ENCODE data around the gene SAYSD1. TPM values are rescaled to one million over a fixed set of nuclear protein-coding genes. Genes with fewer than 3 reads are reported as not detected.

Gene SAYSD1
- total and polyA plus RNA-seq, 2 donors (not counting 1 experiment from before 2014, with no cell fraction given), result 4.6 to 17.8 TPM

- no peak overlapping the region for H3K27ac Mint-ChIP-seq
- DNase-seq (no peak), ATAC-seq (ENCODE audit: low read depth) (no peak)
- ChIA-PET CTCF (no interaction called here), POLR2A (no interaction called here)
- no peaks in the 10 kb centered on the region for H4K20me1 ChIP-seq (ENCODE audit: control insufficient read depth, insufficient read depth, low read length, poor library complexity, severe bottlenecking)
- H3K9ac ChIP-seq (ENCODE audit: low read length), result no peak overlapping the region
- H3K4me2 ChIP-seq (replicated peaks; ENCODE audit: low read depth, low read length, poor library complexity, severe bottlenecking), result no peak overlapping the region
- no peaks in the 10 kb centered on the region for H3K4me1 ChIP-seq (ENCODE audit: control insufficient read depth in 2 of 2, insufficient read depth in 2 of 2, low read length in 2 of 2)
- H3K4me1 Mint-ChIP-seq, result no peaks in the 10 kb centered on the region
- WGBS (ENCODE audit: insufficient coverage), result 81% methylated on average over 8 of the region's 9 CpGs
- H3K4me3 Mint-ChIP-seq, result no peak overlapping the region
- no peaks in the 10 kb centered on the region for H3K9me3 ChIP-seq (ENCODE audit: control extremely low read depth in 1 of 3, control insufficient read depth in 2 of 3, insufficient read depth in 1 of 3, low read length in 2 of 3)
- no peak overlapping the region for H3K4me3 ChIP-seq (ENCODE audit: control extremely low read depth in 1 of 5, extremely low read depth in 1 of 5, insufficient read depth in 1 of 5, low read depth in 2 of 5, low read length in 4 of 5)
- no peak for TF ChIP-seq CTCF (IDR thresholded peaks at IDR 0.05)
- TF ChIP-seq EZH2 (IDR thresholded peaks at IDR 0.05; ENCODE audit: borderline replicate concordance, insufficient read depth, low read depth, low read length, poor library complexity, severe bottlenecking), result no peak
- H2AFZ ChIP-seq (ENCODE audit: insufficient read depth, low read depth, low read length, poor library complexity, severe bottlenecking), result no peak overlapping the region
- no peaks in the 10 kb centered on the region for H3K9me3 Mint-ChIP-seq (ENCODE audit: insufficient read depth)
- H3K27ac ChIP-seq (ENCODE audit: low read length in 2 of 2), result no peak overlapping the region
- no peaks in the 10 kb centered on the region for H3K36me3 ChIP-seq (replicated peaks in 1 of 2; ENCODE audit: control extremely low read depth in 1 of 2, control insufficient read depth in 1 of 2, extremely low read depth in 1 of 2, insufficient read depth in 2 of 2, low read length in 1 of 2)
- no peaks in the 10 kb centered on the region for H3K79me2 ChIP-seq (ENCODE audit: control insufficient read depth, insufficient read depth, low read length)
- intact Hi-C loops (cut with micrococcal nuclease), result no loop called here
- peaks cover 0 to 3% (median 0%) of the 10 kb centered on the region in 4 experiments for H3K27me3 ChIP-seq (replicated peaks in 1 of 4; ENCODE audit: control extremely low read depth in 1 of 4, control insufficient read depth in 3 of 4, insufficient read depth in 4 of 4, low read length in 3 of 4)
- H3K27me3 Mint-ChIP-seq, result peaks cover 11% of the 10 kb centered on the region
Measured at GRCh38 chr6:39074486-39074885, 40.5 kb downstream of the SAYSD1 start.

GRCh38 chr6:39073471-39074355 lies 41.3 kb downstream of the SAYSD1 start:
- WGBS (ENCODE audit: insufficient coverage), result 98% methylated on average over 15 of the region's 17 CpGs
- H3K36me3 ChIP-seq (replicated peaks in 1 of 2; ENCODE audit: control extremely low read depth in 1 of 2, control insufficient read depth in 1 of 2, extremely low read depth in 1 of 2, insufficient read depth in 2 of 2, low read length in 1 of 2), result no peaks in the 10 kb centered on the region
- H3K4me3 ChIP-seq (ENCODE audit: control extremely low read depth in 1 of 5, extremely low read depth in 1 of 5, insufficient read depth in 1 of 5, low read depth in 2 of 5, low read length in 4 of 5), result no peak overlapping the region
- H3K27me3 ChIP-seq (replicated peaks in 1 of 4; ENCODE audit: control extremely low read depth in 1 of 4, control insufficient read depth in 3 of 4, insufficient read depth in 4 of 4, low read length in 3 of 4), result peaks cover 0 to 3% (median 0%) of the 10 kb centered on the region in 4 experiments
- no peaks in the 10 kb centered on the region for H3K79me2 ChIP-seq (ENCODE audit: control insufficient read depth, insufficient read depth, low read length)
- no peak overlapping the region for H3K9ac ChIP-seq (ENCODE audit: low read length)
- H3K4me2 ChIP-seq (replicated peaks; ENCODE audit: low read depth, low read length, poor library complexity, severe bottlenecking), result no peak overlapping the region
- Mint-ChIP-seq H3K4me1 (no peaks in the 10 kb centered on the region), H3K27ac (no peak overlapping the region), H3K27me3 (peaks cover 16% of the 10 kb centered on the region), H3K9me3 (ENCODE audit: insufficient read depth) (no peaks in the 10 kb centered on the region), H3K4me3 (no peak overlapping the region)
- DNase-seq, result no peak
- no peak overlapping the region for H2AFZ ChIP-seq (ENCODE audit: insufficient read depth, low read depth, low read length, poor library complexity, severe bottlenecking)
- TF ChIP-seq CTCF (IDR thresholded peaks at IDR 0.05), result no peak
- no peak for TF ChIP-seq EZH2 (IDR thresholded peaks at IDR 0.05; ENCODE audit: borderline replicate concordance, insufficient read depth, low read depth, low read length, poor library complexity, severe bottlenecking)
- H3K4me1 ChIP-seq (ENCODE audit: control insufficient read depth in 2 of 2, insufficient read depth in 2 of 2, low read length in 2 of 2), result no peaks in the 10 kb centered on the region
- no peak overlapping the region for H3K27ac ChIP-seq (ENCODE audit: low read length in 2 of 2)
- no peaks in the 10 kb centered on the region for H3K9me3 ChIP-seq (ENCODE audit: control extremely low read depth in 1 of 3, control insufficient read depth in 2 of 3, insufficient read depth in 1 of 3, low read length in 2 of 3)
- H4K20me1 ChIP-seq (ENCODE audit: control insufficient read depth, insufficient read depth, low read length, poor library complexity, severe bottlenecking), result no peaks in the 10 kb centered on the region
- ChIA-PET POLR2A (no interaction called here), CTCF (no interaction called here)
- ATAC-seq (ENCODE audit: low read depth), result no peak
- intact Hi-C loops (cut with micrococcal nuclease), result no loop called here

All from B cell (primary cell).